ENCODE measurements around the gene HARS1. TPM values are rescaled to one million over a fixed set of nuclear protein-coding genes. Genes with fewer than 3 reads are reported as not detected.

Gene HARS1, protein sequence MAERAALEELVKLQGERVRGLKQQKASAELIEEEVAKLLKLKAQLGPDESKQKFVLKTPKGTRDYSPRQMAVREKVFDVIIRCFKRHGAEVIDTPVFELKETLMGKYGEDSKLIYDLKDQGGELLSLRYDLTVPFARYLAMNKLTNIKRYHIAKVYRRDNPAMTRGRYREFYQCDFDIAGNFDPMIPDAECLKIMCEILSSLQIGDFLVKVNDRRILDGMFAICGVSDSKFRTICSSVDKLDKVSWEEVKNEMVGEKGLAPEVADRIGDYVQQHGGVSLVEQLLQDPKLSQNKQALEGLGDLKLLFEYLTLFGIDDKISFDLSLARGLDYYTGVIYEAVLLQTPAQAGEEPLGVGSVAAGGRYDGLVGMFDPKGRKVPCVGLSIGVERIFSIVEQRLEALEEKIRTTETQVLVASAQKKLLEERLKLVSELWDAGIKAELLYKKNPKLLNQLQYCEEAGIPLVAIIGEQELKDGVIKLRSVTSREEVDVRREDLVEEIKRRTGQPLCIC
- 55.3 and 67.7 TPM in 2 replicates for total RNA-seq (ENCODE audit: low replicate concordance)
- long read RNA-seq, transcript HARS-215 (13 exons, 1,945 nt), result major isoform, 228 of 277 reads
- long read RNA-seq, partial matches to known transcripts, result 20 of 277 reads
- long read RNA-seq, other reads (novel, unspliced or antisense), result 19 of 277 reads

DNA sequence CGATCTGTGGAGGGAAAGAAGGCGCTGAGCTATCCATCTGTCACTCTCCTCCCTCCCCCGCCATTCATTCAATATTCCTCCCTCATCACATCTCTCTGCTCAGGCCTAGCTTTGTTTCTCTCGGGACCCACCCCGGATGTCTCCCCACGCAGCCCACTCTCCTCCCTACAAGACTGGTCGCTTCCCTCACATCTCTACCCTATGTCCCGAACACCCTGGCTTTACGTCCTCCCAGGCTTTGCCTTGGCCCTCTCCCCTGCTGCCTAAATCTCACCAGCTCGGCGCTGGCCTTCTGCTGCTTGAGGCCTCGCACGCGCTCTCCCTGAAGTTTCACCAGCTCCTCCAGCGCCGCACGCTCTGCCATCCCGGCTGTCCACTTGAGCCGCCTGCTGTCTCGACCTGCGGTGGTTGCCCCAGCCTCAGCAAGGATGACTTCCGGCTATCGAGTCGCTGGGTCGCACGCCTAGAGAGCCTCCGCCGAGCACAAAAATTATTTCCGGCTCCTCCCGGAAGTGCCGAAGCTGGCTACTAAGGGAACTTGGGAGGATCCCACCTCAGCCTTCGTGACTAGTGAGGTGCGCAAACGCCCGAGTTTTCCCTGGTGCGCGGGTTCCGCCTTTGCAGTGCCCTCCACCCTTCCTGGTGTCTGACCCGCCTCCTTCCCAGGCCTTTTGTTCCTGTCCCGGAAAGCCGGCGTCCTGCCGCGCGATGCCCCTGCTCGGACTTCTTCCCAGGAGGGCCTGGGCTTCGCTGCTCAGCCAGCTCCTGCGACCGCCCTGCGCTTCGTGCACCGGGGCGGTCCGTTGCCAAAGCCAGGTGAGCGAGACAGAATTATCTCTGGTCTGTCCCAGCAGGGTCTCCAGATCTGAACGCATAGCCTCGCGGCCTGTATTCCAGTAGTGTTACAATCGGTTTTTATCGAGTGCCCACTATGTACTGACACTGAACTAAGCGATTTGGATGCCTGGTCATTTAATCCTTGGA is at the start of gene HARS1, which contains the start of gene HARS2:
Gene HARS1, minus strand, starts transcription at position 430 of the 984 bp plus-strand sequence. Its CDS starts 66 bp downstream, at position 364.
Gene HARS2, plus strand, starts transcription at position 515 of the 984 bp plus-strand sequence. Its CDS starts 194 bp downstream, at position 709.
- no peaks in the 10 kb centered on the region for H3K27me3 Mint-ChIP-seq

DNA sequence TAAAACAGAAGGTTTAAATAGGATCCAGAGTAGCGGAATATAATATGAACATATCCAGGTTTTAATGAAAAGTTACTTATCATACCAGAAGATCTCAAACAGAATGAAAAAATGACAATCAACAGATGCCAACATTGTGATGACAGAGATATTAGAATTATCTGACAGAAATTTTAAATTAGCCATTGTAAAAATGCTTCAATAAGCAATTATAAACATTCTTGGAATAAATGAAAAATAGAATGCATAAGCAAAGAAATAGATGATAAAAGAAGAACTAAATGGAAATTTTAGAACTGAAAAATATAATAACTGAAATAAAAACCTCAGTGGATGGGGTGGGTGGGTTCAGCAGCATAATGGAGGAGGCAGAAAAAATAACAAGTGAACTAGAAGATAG is 46.3 kb upstream of the HARS1 start:
- Mint-ChIP-seq H3K36me3 (no peaks in the 10 kb centered on the region), H3K4me3 (no peak overlapping the region), H3K27ac (no peak overlapping the region), H3K9me3 (no peaks in the 10 kb centered on the region), H3K27me3 (peaks cover 33% of the 10 kb centered on the region), H3K4me1 (ENCODE audit: unreplicated experiment) (no peaks in the 10 kb centered on the region)
- no peak for DNase-seq (ENCODE audit: extremely low spot score, unreplicated experiment)
- TF ChIP-seq, protein P1, sequence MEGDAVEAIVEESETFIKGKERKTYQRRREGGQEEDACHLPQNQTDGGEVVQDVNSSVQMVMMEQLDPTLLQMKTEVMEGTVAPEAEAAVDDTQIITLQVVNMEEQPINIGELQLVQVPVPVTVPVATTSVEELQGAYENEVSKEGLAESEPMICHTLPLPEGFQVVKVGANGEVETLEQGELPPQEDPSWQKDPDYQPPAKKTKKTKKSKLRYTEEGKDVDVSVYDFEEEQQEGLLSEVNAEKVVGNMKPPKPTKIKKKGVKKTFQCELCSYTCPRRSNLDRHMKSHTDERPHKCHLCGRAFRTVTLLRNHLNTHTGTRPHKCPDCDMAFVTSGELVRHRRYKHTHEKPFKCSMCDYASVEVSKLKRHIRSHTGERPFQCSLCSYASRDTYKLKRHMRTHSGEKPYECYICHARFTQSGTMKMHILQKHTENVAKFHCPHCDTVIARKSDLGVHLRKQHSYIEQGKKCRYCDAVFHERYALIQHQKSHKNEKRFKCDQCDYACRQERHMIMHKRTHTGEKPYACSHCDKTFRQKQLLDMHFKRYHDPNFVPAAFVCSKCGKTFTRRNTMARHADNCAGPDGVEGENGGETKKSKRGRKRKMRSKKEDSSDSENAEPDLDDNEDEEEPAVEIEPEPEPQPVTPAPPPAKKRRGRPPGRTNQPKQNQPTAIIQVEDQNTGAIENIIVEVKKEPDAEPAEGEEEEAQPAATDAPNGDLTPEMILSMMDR (conservative IDR thresholded peaks at IDR 0.05), result no peak

More for the DNA sequence above, at the start of gene HARS1, which contains the start of gene HARS2:
- Mint-ChIP-seq H3K4me3 (peak within 1 kb of the TSS; percentile 98), H3K36me3 (peaks cover 17% of the 10 kb centered on the region), H3K4me1 (ENCODE audit: unreplicated experiment) (peaks cover 24% of the 10 kb centered on the region), H3K9me3 (no peaks in the 10 kb centered on the region), H3K27ac (peak within 1 kb of the TSS; percentile 95)
- DNase-seq (ENCODE audit: extremely low spot score, unreplicated experiment), result peak; percentile 88
- TF ChIP-seq, protein P1 (conservative IDR thresholded peaks at IDR 0.05), result no peak

DNA sequence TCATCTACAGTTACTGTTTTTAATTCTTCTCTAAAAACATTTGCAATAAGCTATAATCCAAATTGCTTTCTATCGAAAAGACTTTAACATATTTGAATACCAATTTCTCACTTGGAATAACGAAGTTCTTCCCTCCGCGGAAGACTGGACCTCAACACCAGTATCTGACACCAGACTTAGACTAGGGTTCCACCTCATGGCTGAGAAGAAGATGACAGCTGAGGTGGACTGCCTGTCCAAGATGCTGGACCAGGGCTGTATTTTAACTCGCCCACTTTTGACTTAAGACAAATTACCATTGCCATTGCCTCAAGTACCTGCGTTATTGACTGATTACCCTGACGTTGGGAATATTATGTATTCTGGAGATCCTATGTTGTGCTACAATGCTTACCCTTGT is 43.2 kb upstream of the HARS1 start:
- DNase-seq (ENCODE audit: extremely low spot score, unreplicated experiment), result no peak
- H3K36me3 Mint-ChIP-seq, result no peaks in the 10 kb centered on the region
- TF ChIP-seq, protein P1 (conservative IDR thresholded peaks at IDR 0.05), result peak; percentile 48
- no peak overlapping the region for H3K4me3 Mint-ChIP-seq
- no peak overlapping the region for H3K27ac Mint-ChIP-seq
- no peaks in the 10 kb centered on the region for H3K9me3 Mint-ChIP-seq
- H3K4me1 Mint-ChIP-seq (ENCODE audit: unreplicated experiment), result no peaks in the 10 kb centered on the region
- H3K27me3 Mint-ChIP-seq, result peaks cover 32% of the 10 kb centered on the region

DNA sequence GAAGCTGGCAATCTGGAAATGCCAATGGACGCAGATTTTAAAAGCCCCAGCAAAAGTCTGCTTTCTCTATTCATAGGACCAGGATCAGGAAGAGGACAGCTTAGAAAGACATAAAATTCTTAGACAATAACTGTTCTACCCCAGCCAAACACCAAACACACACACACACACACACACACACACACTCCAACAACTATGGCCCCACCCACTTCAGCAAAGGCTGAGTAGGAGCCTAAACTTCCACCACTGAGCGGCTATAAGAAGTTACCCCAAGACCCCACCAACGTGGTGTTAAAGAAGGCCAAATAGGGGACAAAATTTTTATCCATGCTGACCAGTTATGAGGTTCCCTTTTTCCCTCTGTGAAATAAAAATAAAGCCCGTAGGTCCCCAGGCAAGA is 41.9 kb upstream of the HARS1 start:
- no peaks in the 10 kb centered on the region for H3K9me3 Mint-ChIP-seq
- H3K36me3 Mint-ChIP-seq, result no peaks in the 10 kb centered on the region
- TF ChIP-seq, protein P1 (conservative IDR thresholded peaks at IDR 0.05), result no peak
- peaks cover 34% of the 10 kb centered on the region for H3K27me3 Mint-ChIP-seq
- no peak overlapping the region for H3K4me3 Mint-ChIP-seq
- no peak for DNase-seq (ENCODE audit: extremely low spot score, unreplicated experiment)
- no peak overlapping the region for H3K27ac Mint-ChIP-seq
- no peaks in the 10 kb centered on the region for H3K4me1 Mint-ChIP-seq (ENCODE audit: unreplicated experiment)

Measured in type B pancreatic cell (in vitro differentiated cells).